B cell (primary cell): Measurements from ENCODE around the gene LRRIQ3.

Source experiments
- CTCF ChIP-seq: fragments of 200-600 bp; IDR thresholded peaks from one replicate; pipeline ENCODE4 v1.8.0; 2022; ENCODE audit warnings: antibody characterized with exemption, mild to moderate bottlenecking
- EZH2 ChIP-seq: IDR thresholded peaks from 2 replicates; pipeline ENCODE4 v1.6.1; 2012; ENCODE audit warnings: borderline replicate concordance, low read depth, mild to moderate bottlenecking, moderate library complexity, low read length; ENCODE audit not compliant: insufficient read depth, poor library complexity, severe bottlenecking

GRCh38 chr1:74057719-74058118 is 140.3 kb downstream of the LRRIQ3 start:
- TF ChIP-seq CTCF (no peak), EZH2 (no peak)
